Measurements from ENCODE around the gene SKIC8.

GRCh38 chr15:78308422-78309032, 9.1 kb upstream of the SKIC8 start:
- TF ChIP-seq, protein P1, sequence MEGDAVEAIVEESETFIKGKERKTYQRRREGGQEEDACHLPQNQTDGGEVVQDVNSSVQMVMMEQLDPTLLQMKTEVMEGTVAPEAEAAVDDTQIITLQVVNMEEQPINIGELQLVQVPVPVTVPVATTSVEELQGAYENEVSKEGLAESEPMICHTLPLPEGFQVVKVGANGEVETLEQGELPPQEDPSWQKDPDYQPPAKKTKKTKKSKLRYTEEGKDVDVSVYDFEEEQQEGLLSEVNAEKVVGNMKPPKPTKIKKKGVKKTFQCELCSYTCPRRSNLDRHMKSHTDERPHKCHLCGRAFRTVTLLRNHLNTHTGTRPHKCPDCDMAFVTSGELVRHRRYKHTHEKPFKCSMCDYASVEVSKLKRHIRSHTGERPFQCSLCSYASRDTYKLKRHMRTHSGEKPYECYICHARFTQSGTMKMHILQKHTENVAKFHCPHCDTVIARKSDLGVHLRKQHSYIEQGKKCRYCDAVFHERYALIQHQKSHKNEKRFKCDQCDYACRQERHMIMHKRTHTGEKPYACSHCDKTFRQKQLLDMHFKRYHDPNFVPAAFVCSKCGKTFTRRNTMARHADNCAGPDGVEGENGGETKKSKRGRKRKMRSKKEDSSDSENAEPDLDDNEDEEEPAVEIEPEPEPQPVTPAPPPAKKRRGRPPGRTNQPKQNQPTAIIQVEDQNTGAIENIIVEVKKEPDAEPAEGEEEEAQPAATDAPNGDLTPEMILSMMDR (conservative IDR thresholded peaks at IDR 0.05; ENCODE audit: low read length): peak; percentile 92
- TF ChIP-seq EZH2phosphoT487 (IDR thresholded peaks at IDR 0.05; ENCODE audit: borderline replicate concordance, low read depth, low read length): no peak

All from OCI-LY7 (cell line).